GM21737 (cell line): Measurements from ENCODE around the gene IRAK4.

ENCODE experiments used
- ATAC-seq: cut with Tn5 transposase; IDR thresholded peaks from one replicate; pipeline ENCODE4 v1.9.1; 2021; ENCODE audit warnings: mild to moderate bottlenecking, moderate library complexity; ENCODE audit not compliant: unreplicated experiment

The IRAK4 gene

GRCh38 chr12:43764528-43764927 is 5.8 kb downstream of the IRAK4 start:
- no peak for ATAC-seq

- ATAC-seq: no peak
These were observed 7.5 kb downstream of the IRAK4 start for GRCh38 chr12:43766291-43766690.

GRCh38 chr12:43776498-43776897 is 17.7 kb downstream of the IRAK4 start:
- ATAC-seq: no peak

GRCh38 chr12:43786899-43787693 is 28.3 kb downstream of the IRAK4 start:
- ATAC-seq: no peak

GRCh38 chr12:43789941-43790340 is 31.2 kb downstream of the IRAK4 start:
- ATAC-seq: no peak

GRCh38 chr12:43795716-43796280 is 37.0 kb downstream of the IRAK4 start:
- no peak for ATAC-seq

GRCh38 chr12:43797561-43798217 is 38.9 kb downstream of the IRAK4 start:
- no peak for ATAC-seq

- ATAC-seq: no peak
These were observed 46.6 kb downstream of the IRAK4 start for GRCh38 chr12:43805149-43805859.

GRCh38 chr12:43805860-43806736 is 47.3 kb downstream of the IRAK4 start, which contains the start of gene TWF1:
Gene TWF1 (minus strand): TSS chr12:43806317. CDS start chr12:43806245, 72 bp downstream.
- peak; percentile 96 for ATAC-seq

GRCh38 chr12:43806737-43807072 is 48.0 kb downstream of the IRAK4 start:
- no peak for ATAC-seq

- no peak for ATAC-seq
These were observed 48.6 kb downstream of the IRAK4 start for GRCh38 chr12:43807386-43807785.

GRCh38 chr12:43812057-43812456 is 53.3 kb downstream of the IRAK4 start:
- no peak for ATAC-seq

GRCh38 chr12:43812926-43813325 is 54.2 kb downstream of the IRAK4 start:
- ATAC-seq: no peak

GRCh38 chr12:43815416-43815815 is 56.7 kb downstream of the IRAK4 start:
- no peak for ATAC-seq

- ATAC-seq: no peak
These were observed 57.4 kb downstream of the IRAK4 start for GRCh38 chr12:43816168-43816567.

GRCh38 chr12:43824207-43824775 is 65.5 kb downstream of the IRAK4 start:
- no peak for ATAC-seq

GRCh38 chr12:43826681-43827080 is 67.9 kb downstream of the IRAK4 start:
- ATAC-seq: no peak

GRCh38 chr12:43827093-43827492 is 68.3 kb downstream of the IRAK4 start:
- ATAC-seq: no peak

GRCh38 chr12:43832463-43833168 is 73.9 kb downstream of the IRAK4 start:
- ATAC-seq: no peak

GRCh38 chr12:43835264-43835655 is 76.5 kb downstream of the IRAK4 start:
- peak; percentile 6 for ATAC-seq
